Keratinocyte (primary cell): ENCODE results near the gene SNHG17. TPM values are rescaled to one million over a fixed set of nuclear protein-coding genes. Genes with fewer than 3 reads are reported as not detected.

Source experiments
- DNase-seq: peaks from one replicate; pipeline ENCODE4 v3.0.0-alpha.2; 2011; ENCODE audit warnings: low read depth, missing footprints, low spot score
- FAIRE-seq: peaks from 2 replicates; lab custom pipeline; 2011; peaks lifted over from hg19 to GRCh38; lab: Jason Lieb, UNC
- H2AFZ ChIP-seq: 2 replicates; pipeline ENCODE4 v1.6.0; 2012; ENCODE audit warnings: low read length, control low read depth, inconsistent platforms; ENCODE audit not compliant: control insufficient read depth
- H3K27ac ChIP-seq: 2 replicates; pipeline ENCODE4 v1.5.1; 2011; ENCODE audit warnings: low read length; ENCODE audit not compliant: control insufficient read depth, insufficient read depth
- H3K27me3 ChIP-seq: 3 replicates; pipeline ENCODE4 v1.6.0; 2011; ENCODE audit warnings: low read length; ENCODE audit not compliant: control insufficient read depth, insufficient read depth; ENCODE audit errors: extremely low read depth
- H3K36me3 ChIP-seq, 2 experiments: 2 replicates in 1 of 2; 3 replicates in 1 of 2; pipeline ENCODE4 v1.5.1; 2011; ENCODE audit warnings: low read length in 2 of 2, mild to moderate bottlenecking in 1 of 2; ENCODE audit not compliant: control insufficient read depth in 2 of 2, insufficient read depth in 2 of 2; ENCODE audit errors: extremely low read depth in 1 of 2
- H3K4me1 ChIP-seq: 3 replicates; pipeline ENCODE4 v1.5.1; 2011; ENCODE audit warnings: low read length; ENCODE audit not compliant: control insufficient read depth, insufficient read depth; ENCODE audit errors: extremely low read depth
- H3K4me2 ChIP-seq: 3 replicates; pipeline ENCODE4 v1.6.0; 2011; ENCODE audit warnings: low read depth, low read length; ENCODE audit not compliant: control insufficient read depth, insufficient read depth; ENCODE audit errors: extremely low read depth
- H3K4me3 ChIP-seq, 3 experiments: fragments of 200-600 bp in 1 of 3; sonication (generic) in 1 of 3; 2 replicates in 2 of 3; 3 replicates in 1 of 3; pipeline ENCODE4 v1.5.1; 2011 to 2016; ENCODE audit warnings: low read length in 3 of 3, mild to moderate bottlenecking in 3 of 3, control low read depth in 2 of 3, inconsistent platforms in 1 of 3, low read depth in 1 of 3, mixed read lengths in 1 of 3, mixed run types in 1 of 3, moderate library complexity in 1 of 3; ENCODE audit not compliant: control insufficient read depth in 2 of 3, insufficient read depth in 2 of 3; ENCODE audit errors: extremely low read depth in 1 of 3
- H3K79me2 ChIP-seq: 2 replicates; pipeline ENCODE4 v1.6.0; 2012; ENCODE audit warnings: low read length; ENCODE audit not compliant: control insufficient read depth, insufficient read depth
- H3K9ac ChIP-seq: 3 replicates; pipeline ENCODE4 v1.6.0; 2011; ENCODE audit warnings: low read length; ENCODE audit not compliant: control insufficient read depth, insufficient read depth; ENCODE audit errors: extremely low read depth
- H3K9me1 ChIP-seq: 3 replicates; pipeline ENCODE4 v1.6.0; 2011; ENCODE audit warnings: low read length; ENCODE audit not compliant: control insufficient read depth, insufficient read depth; ENCODE audit errors: extremely low read depth
- H3K9me3 ChIP-seq: 2 replicates; pipeline ENCODE4 v1.5.1; 2012; ENCODE audit warnings: low read depth, low read length; ENCODE audit not compliant: control insufficient read depth
- H4K20me1 ChIP-seq: 3 replicates; pipeline ENCODE4 v1.6.0; 2011; ENCODE audit warnings: low read length; ENCODE audit not compliant: control insufficient read depth, insufficient read depth; ENCODE audit errors: extremely low read depth
- EZH2 ChIP-seq: IDR thresholded peaks from one replicate; pipeline ENCODE4 v1.6.1; 2012; ENCODE audit warnings: inconsistent platforms, mild to moderate bottlenecking, low read length, moderate library complexity
- dilution Hi-C: fragments of 300-500 bp; cut with MboI; formaldehyde crosslinking; loops from one replicate; pipeline ENCODE4 v1.7.0; 2020; ENCODE audit warnings: low sequenced_read_pairs; ENCODE audit not compliant: extremely low pct_ligation_motif_present
- polyA plus RNA-seq, 5 experiments: library from polyadenylated mRNA; depleted of rRNA in 3 of 5; stranded (reverse) in 3 of 5; stranded (forward) in 1 of 5; unstranded in 1 of 5; fragments of >200 nt; gene quantifications; 1 replicate in 1 of 5; 2 replicates in 3 of 5; 3 replicates in 1 of 5; pipeline versions ENCODE4 v1.2.1 to v1.2.3, GENCODE V29; 2011 to 2012; ENCODE audit warnings: missing spikeins in 2 of 5, low read depth in 1 of 5, low replicate concordance in 1 of 5
- TF ChIP-seq, protein P1 (sequence below), 3 experiments: IDR thresholded peaks in 1 of 3; conservative IDR thresholded peaks in 1 of 3; optimal IDR thresholded peaks in 1 of 3; 2 replicates in 2 of 3; 3 replicates in 1 of 3; pipeline versions ENCODE3 to v1.5.1; 2011; ENCODE audit warnings: low read length in 3 of 3, mild to moderate bottlenecking in 3 of 3, moderate library complexity in 2 of 3, control low read depth in 1 of 3, inconsistent platforms in 1 of 3; ENCODE audit not compliant: insufficient read depth in 2 of 3; ENCODE audit errors: extremely low read depth in 1 of 3

SNHG17 gene
- polyA plus RNA-seq, 1 donor (not counting 4 experiments of a cell fraction or from before 2014, with no cell fraction given), result 25.3 TPM

DNA sequence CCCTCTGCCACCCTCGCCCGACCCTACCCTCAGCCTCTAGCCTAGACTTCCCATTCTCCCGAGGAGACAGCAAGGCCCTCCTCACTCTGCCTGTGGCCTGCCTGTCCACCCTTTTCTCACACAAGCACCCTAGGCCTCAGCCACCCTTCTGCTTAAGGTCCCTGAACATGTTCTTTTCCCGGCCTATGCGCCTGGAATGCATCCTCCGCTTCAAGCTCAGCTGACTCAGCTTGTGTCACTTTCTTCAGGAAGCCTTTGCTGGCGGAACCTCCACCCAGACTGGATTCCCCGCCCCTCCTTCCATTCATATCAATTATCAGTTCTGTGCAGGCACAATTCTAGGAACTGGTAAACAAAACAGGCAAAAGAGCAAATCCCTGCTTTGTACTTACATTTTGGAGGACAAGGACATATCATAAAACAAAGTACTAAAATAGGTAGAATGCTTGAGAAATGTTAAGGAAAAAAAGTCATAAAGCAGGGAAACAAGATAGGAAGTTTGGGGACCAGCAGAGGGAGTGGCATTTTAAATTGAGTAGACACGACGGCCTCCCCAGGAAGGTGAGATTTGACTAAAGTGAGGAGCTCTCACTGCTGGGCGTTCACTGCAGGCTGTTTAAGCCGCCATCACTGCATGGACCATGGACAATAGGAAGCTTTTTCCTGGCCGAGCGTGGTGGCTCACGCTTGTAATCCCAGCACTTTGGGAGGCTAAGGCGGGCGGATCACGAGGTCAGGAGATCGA lies 17.9 kb upstream of the SNHG17 start:
- peaks cover 13% of the 10 kb centered on the region for H3K4me1 ChIP-seq
- H3K4me2 ChIP-seq, result peak overlapping the region; percentile 51
- no peaks in the 10 kb centered on the region for H3K9me1 ChIP-seq
- FAIRE-seq (peak; percentile 51), DNase-seq (no peak)
- H4K20me1 ChIP-seq, result no peaks in the 10 kb centered on the region
- no peaks in the 10 kb centered on the region for H3K79me2 ChIP-seq
- no peaks in the 10 kb centered on the region for H3K9me3 ChIP-seq
- H3K36me3 ChIP-seq, result peaks cover 10 to 16% of the 10 kb centered on the region in 2 experiments
- TF ChIP-seq, protein P1, sequence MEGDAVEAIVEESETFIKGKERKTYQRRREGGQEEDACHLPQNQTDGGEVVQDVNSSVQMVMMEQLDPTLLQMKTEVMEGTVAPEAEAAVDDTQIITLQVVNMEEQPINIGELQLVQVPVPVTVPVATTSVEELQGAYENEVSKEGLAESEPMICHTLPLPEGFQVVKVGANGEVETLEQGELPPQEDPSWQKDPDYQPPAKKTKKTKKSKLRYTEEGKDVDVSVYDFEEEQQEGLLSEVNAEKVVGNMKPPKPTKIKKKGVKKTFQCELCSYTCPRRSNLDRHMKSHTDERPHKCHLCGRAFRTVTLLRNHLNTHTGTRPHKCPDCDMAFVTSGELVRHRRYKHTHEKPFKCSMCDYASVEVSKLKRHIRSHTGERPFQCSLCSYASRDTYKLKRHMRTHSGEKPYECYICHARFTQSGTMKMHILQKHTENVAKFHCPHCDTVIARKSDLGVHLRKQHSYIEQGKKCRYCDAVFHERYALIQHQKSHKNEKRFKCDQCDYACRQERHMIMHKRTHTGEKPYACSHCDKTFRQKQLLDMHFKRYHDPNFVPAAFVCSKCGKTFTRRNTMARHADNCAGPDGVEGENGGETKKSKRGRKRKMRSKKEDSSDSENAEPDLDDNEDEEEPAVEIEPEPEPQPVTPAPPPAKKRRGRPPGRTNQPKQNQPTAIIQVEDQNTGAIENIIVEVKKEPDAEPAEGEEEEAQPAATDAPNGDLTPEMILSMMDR (optimal IDR thresholded peaks at IDR 0.05 in 1 of 3, IDR thresholded peaks at IDR 0.05 in 1 of 3, conservative IDR thresholded peaks at IDR 0.05 in 1 of 3; ENCODE audit: extremely low read depth in 1 of 3, insufficient read depth in 2 of 3, low read length in 3 of 3), result no peak
- no peak for TF ChIP-seq EZH2
- H2AFZ ChIP-seq, result peak overlapping the region; percentile 80
- H3K4me3 ChIP-seq, result no peak overlapping the region
- H3K9ac ChIP-seq, result no peak overlapping the region
- H3K27ac ChIP-seq, result peak overlapping the region; percentile 48
- no peaks in the 10 kb centered on the region for H3K27me3 ChIP-seq
- dilution Hi-C loops, result no loop called here

- H3K27ac ChIP-seq, result no peak overlapping the region
- no peaks in the 10 kb centered on the region for H3K9me3 ChIP-seq
- H2AFZ ChIP-seq, result no peak overlapping the region
- H3K4me3 ChIP-seq, result no peak overlapping the region
- H3K27me3 ChIP-seq, result no peaks in the 10 kb centered on the region
- H3K79me2 ChIP-seq, result peaks cover 10% of the 10 kb centered on the region
- no peaks in the 10 kb centered on the region for H4K20me1 ChIP-seq
- H3K4me1 ChIP-seq, result peaks cover 22% of the 10 kb centered on the region
- H3K9ac ChIP-seq, result no peak overlapping the region
- TF ChIP-seq, protein P1 (optimal IDR thresholded peaks at IDR 0.05 in 1 of 3, IDR thresholded peaks at IDR 0.05 in 1 of 3, conservative IDR thresholded peaks at IDR 0.05 in 1 of 3; ENCODE audit: extremely low read depth in 1 of 3, insufficient read depth in 2 of 3, low read length in 3 of 3), result no peak
- no peak for TF ChIP-seq EZH2
- H3K36me3 ChIP-seq, result peaks cover 10 to 16% of the 10 kb centered on the region in 2 experiments
- DNase-seq (no peak), FAIRE-seq (no peak)
- H3K4me2 ChIP-seq, result no peak overlapping the region
- dilution Hi-C loops, result no loop called here
- H3K9me1 ChIP-seq, result no peaks in the 10 kb centered on the region
These were observed 15.4 kb upstream of the SNHG17 start for GRCh38 chr20:38450412-38450975.
